ENCODE results near the gene IFNA4.
A peak's percentile ranks its signal among the peaks of the same experiment; 100 is the strongest.

Gene IFNA4

DNA sequence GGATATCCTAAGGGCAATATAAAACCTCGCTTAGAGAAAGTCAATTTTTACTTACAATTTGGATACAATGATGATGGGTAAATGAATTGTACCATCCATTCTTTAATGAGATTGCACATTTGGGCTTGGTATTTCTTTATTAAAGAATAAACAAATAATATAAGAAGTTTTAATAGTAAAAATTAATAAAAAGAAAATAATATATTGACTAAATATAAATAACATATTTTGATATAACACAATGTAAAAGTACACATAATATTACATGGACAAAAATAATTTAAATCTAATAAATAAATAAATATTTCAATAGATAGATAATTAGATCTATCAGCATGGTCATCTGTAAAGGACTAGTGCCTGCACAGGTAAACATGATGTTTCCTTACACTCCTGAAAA lies 21.9 kb downstream of the IFNA4 start:
- peak; percentile 45 for FAIRE-seq

DNA sequence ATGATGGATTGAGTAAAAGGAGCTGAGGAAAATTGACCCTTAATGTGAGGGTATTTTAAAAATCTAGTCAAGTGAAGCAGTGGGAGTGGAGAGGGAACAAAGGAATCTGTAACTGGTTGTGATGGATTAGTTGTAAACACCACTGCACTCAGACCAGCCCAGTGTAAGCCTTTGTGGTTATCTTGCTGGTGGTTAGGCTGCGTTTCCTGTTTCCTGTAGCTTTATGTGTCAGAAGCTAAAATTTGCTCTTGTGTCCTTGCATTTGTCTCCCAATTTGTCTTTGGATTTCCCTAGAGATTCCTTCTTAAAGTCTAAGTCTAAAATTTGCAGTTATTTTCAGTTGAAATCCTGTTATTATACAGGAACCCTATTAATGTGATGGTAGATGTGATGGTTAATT lies 27.2 kb downstream of the IFNA4 start:
- FAIRE-seq, result no peak

DNA sequence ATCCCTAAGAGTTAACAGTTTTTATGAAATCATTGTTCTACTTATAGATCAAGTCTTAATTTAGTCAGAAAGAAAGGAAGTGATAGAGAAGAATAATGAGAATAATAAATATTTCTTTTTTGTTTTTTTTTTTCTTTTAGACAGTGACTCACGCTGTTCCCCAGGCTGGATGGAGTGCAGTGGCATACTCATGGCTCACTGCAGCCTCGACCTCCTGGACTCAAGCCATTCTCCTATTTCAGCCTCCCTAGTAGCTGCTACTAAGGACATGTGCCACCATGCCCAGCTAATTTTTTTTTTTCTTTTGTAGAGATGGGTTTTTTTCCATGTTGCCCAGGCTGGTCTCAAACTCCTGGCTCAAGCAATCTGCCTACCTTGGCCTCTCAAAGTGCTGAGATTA lies 31.9 kb downstream of the IFNA4 start:
- no peak for FAIRE-seq

DNA sequence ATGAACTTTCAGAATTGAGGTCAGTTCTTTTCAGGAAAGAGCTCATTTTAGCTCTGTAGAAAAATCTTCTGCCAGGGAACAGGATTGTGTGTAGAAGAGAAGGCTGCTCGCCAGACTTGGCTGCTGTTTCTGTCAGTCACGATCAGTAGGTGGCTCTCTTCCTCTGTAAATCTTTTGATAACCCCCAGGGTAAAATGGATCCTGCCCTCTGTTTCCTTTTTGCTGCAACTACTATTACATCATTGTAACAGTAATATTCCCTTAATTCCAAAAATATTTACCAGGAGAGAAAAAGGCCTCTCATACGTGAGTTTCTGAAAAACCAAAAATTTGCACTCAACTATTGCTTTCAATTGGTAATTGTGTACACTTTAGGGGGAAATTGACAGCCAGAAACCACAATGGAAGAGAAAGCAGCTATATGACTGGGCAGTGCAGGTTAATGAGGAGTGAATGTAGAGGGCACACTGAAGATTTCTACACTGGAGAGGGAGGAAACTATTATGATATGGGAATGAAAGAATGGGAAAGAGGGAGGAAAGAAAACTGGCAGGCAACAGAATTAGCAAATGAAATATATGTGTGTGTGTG lies 33.3 kb downstream of the IFNA4 start:
- FAIRE-seq, result no peak

DNA sequence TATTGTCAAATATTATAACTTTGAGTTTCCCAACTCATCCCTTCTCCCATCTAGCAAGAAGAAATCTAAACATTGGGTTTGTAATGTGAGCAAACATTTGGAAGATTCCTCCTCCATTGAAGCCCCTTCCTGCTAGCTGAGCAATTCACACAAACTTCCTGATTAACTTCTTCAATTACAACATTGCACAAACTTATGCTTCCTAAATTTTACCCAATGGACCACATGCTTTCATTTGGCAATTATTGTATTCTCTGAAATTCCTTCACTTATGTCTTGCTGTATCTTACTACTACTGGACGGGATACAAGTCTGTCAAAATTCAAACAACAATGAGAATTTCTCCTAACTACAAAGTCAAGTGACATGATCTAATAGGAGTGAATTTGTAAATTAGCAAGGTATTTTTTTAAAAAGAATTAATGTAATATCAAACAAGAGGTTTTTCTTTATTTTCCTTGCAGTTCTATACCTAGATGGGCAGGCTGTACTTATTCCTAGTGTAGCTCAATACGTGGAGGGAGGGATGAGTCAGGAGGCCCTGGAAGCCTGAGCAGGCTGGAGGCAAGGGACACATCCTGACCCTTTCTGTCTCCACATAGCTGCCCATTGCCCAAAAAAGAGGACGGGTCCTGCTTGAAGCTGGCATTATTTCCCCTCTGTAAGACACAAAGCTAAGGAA lies 33.9 kb downstream of the IFNA4 start:
- no peak for FAIRE-seq

DNA sequence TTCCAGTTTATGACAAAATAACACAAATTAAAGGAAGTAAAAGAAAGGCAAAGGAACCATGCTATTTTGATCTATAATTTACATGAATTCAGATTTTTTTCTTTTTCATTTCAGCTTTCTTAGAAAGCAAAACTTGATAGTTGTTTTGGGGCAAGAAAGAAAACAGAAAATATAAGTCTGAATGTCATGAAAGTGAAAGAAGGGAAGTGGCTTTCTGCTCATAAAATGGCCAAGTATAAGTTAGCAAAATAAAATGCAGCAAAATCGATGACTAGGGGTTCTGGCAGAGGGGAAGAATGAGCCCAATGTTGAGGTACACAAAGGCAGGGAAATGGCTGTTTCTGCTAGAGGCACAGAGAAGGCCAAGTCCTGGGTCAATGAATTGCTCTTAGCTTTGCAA lies 42.8 kb downstream of the IFNA4 start:
- no peak for FAIRE-seq

DNA sequence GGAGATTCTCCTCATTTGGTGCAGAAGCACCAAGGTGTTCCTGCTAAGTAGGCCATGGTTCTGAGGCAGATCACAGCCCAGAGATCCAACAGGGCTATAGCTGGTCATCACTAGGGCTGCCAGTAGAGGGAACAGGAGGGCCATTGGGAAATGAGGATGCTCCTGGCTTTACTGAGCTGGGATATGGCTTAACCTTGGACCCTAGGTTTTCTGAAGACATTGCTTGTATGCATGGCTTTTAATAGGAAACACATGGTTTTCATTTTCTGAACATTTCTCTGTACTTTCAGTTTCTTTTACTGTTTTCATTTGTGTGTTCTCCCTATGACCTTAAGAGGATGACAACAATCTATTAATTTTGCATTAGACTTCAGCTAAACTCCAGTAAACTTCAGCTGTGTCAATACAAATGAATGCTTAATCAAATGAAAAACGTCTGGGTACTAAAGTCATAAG lies 45.9 kb downstream of the IFNA4 start, which contains the start of gene IFNW1:
Gene IFNW1 (minus strand): TSS at position 406 of the 456 bp plus-strand sequence. CDS start 262 bp downstream, at position 144.
- FAIRE-seq, result no peak

DNA sequence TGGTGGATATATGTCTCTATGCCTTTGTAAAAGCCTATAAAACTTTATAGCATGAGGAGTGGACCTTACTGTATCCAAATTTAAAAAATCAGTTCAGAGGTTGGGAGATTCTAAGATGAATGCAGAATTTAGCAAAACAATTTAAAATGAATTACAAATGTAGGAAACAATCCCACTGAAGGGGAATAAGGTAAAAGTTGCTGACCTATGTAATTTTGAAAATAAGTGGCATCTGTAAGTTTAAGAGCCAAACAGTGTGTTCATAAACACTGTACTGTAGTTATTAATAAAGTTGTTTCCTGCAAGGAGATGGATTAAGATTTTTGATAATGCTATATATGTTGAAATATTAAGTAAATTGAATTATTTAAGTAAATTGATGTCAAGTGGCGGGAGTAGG lies 50.4 kb downstream of the IFNA4 start:
- no peak for FAIRE-seq
